HepG2 (cell line): Measurements from ENCODE around the gene VEGFC.

Experiments
- CEBPG ChIP-seq: IDR thresholded peaks from 2 replicates; pipeline ENCODE4 v1.6.1; 2016
- CHD4 ChIP-seq: fragments of 200-600 bp; sonication (generic); IDR thresholded peaks from 2 replicates; pipeline ENCODE4 v1.7.0; 2017; ENCODE audit warnings: mild to moderate bottlenecking, low read length, borderline replicate concordance
- EP300 ChIP-seq, 3 experiments: sonication (generic) in 1 of 3; formaldehyde crosslinking in 1 of 3; IDR thresholded peaks; 2 replicates each; pipeline versions ENCODE4 v1.5.1 to v1.6.1; 2011 to 2020; ENCODE audit warnings: low read depth in 2 of 3, low read length in 2 of 3, borderline replicate concordance in 1 of 3, improper control_type of control experiment in 1 of 3, mild to moderate bottlenecking in 1 of 3, missing genetic modification reagents in 1 of 3, moderate library complexity in 1 of 3
- KDM2A ChIP-seq: sonication (generic); formaldehyde crosslinking; IDR thresholded peaks from 2 replicates; pipeline ENCODE4 v1.4.0; 2020; ENCODE audit warnings: low read depth, missing genetic modification reagents, borderline replicate concordance
- KLF6 ChIP-seq: IDR thresholded peaks from 2 replicates; pipeline ENCODE4 v1.8.0; 2016; ENCODE audit warnings: missing biosample characterization, missing genetic modification reagents
- MXI1 ChIP-seq: IDR thresholded peaks from 3 replicates; pipeline ENCODE4 v1.6.1; 2012; ENCODE audit warnings: low read depth, low read length, inconsistent platforms, borderline replicate concordance
- NCOA1 ChIP-seq: sonication (generic); formaldehyde crosslinking; IDR thresholded peaks from 2 replicates; pipeline ENCODE4 v1.9.0; 2021; ENCODE audit warnings: missing genetic modification reagents
- PHF21A ChIP-seq: sonication (generic); formaldehyde crosslinking; IDR thresholded peaks from 2 replicates; pipeline ENCODE4 v1.5.0; 2020; ENCODE audit warnings: mild to moderate bottlenecking, missing genetic modification reagents
- SOX6 ChIP-seq, 2 experiments: fragments of 450-650 bp in 1 of 2; sonication (generic) in 1 of 2; formaldehyde crosslinking in 1 of 2; IDR thresholded peaks; 2 replicates each; pipeline versions ENCODE4 v1.4.0 to v1.6.1; 2017 to 2020; ENCODE audit warnings: antibody characterized with exemption in 1 of 2, mild to moderate bottlenecking in 1 of 2, missing genetic modification reagents in 1 of 2
- TAF1 ChIP-seq: sonication (generic); formaldehyde crosslinking; IDR thresholded peaks from 2 replicates; pipeline ENCODE4 v1.4.0; 2020; ENCODE audit warnings: missing genetic modification reagents
- ZKSCAN8 ChIP-seq: IDR thresholded peaks from 2 replicates; pipeline ENCODE4 v1.6.1; 2016; ENCODE audit warnings: borderline replicate concordance, missing genetic modification reagents, missing compliant biosample characterization
- ZNF34 ChIP-seq: sonication (generic); formaldehyde crosslinking; IDR thresholded peaks from 2 replicates; pipeline ENCODE4 v1.4.0; 2020; ENCODE audit warnings: mild to moderate bottlenecking, missing genetic modification reagents, borderline replicate concordance
- ZNF724P ChIP-seq: sonication (generic); formaldehyde crosslinking; IDR thresholded peaks from 2 replicates; pipeline ENCODE4 v1.8.0; 2022; ENCODE audit warnings: missing genetic modification reagents, borderline replicate concordance

GRCh38 chr4:176653401-176654220, 139.1 kb downstream of the VEGFC start:
- no peak for TF ChIP-seq SOX6 (IDR thresholded peaks at IDR 0.05)
- no peak for TF ChIP-seq SOX6 (CRISPR knock-in tag; IDR thresholded peaks at IDR 0.05)
- no peak for TF ChIP-seq MXI1
- TF ChIP-seq EP300 (IDR thresholded peaks at IDR 0.05; ENCODE audit: low read depth in 2 of 2, low read length in 2 of 2) = no peak
- TF ChIP-seq EP300 (CRISPR knock-in tag; IDR thresholded peaks at IDR 0.05; ENCODE audit: borderline replicate concordance) = no peak
- no peak for TF ChIP-seq ZKSCAN8 (CRISPR knock-in tag)
- no peak for TF ChIP-seq ZNF724P
- no peak for TF ChIP-seq ZNF34 (CRISPR knock-in tag)
- TF ChIP-seq CEBPG (CRISPR knock-in tag) = no peak
- no peak for TF ChIP-seq NCOA1
- no peak for TF ChIP-seq KLF6 (CRISPR knock-in tag)
- no peak for TF ChIP-seq PHF21A (CRISPR knock-in tag)
- no peak for TF ChIP-seq TAF1 (CRISPR knock-in tag)
- TF ChIP-seq CHD4 = no peak
- no peak for TF ChIP-seq KDM2A
